ENCODE results near the gene ULK1.

The ULK1 gene

GRCh38 chr12:131849700-131850553 is 44.5 kb upstream of the ULK1 start:
- Histone ChIP-seq H3K27ac (ENCODE audit: poor library complexity, severe bottlenecking) (no peak overlapping the region), H3K36me3 (ENCODE audit: low read depth) (peaks cover 8% of the 10 kb centered on the region; the same call in 1 of the 2 replicates), H3K27me3 (ENCODE audit: insufficient read depth, poor library complexity, severe bottlenecking) (no peaks in the 10 kb centered on the region), H3K4me1 (ENCODE audit: insufficient read depth, poor library complexity, severe bottlenecking) (no peaks in the 10 kb centered on the region), H3K4me3 (ENCODE audit: severe bottlenecking) (no peak overlapping the region), H3K9me3 (ENCODE audit: severe bottlenecking) (no peaks in the 10 kb centered on the region)
- ATAC-seq (ENCODE audit: low read depth) (no peak), DNase-seq (ENCODE audit: low spot score) (no peak)
- TF ChIP-seq, protein P1, sequence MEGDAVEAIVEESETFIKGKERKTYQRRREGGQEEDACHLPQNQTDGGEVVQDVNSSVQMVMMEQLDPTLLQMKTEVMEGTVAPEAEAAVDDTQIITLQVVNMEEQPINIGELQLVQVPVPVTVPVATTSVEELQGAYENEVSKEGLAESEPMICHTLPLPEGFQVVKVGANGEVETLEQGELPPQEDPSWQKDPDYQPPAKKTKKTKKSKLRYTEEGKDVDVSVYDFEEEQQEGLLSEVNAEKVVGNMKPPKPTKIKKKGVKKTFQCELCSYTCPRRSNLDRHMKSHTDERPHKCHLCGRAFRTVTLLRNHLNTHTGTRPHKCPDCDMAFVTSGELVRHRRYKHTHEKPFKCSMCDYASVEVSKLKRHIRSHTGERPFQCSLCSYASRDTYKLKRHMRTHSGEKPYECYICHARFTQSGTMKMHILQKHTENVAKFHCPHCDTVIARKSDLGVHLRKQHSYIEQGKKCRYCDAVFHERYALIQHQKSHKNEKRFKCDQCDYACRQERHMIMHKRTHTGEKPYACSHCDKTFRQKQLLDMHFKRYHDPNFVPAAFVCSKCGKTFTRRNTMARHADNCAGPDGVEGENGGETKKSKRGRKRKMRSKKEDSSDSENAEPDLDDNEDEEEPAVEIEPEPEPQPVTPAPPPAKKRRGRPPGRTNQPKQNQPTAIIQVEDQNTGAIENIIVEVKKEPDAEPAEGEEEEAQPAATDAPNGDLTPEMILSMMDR (IDR thresholded peaks at IDR 0.05; ENCODE audit: poor library complexity, severe bottlenecking), result no peak

- H3K9me3 ChIP-seq (ENCODE audit: severe bottlenecking), result no peaks in the 10 kb centered on the region
- peaks cover 3% of the 10 kb centered on the region; the same call in 1 of the 2 replicates for H3K36me3 ChIP-seq (ENCODE audit: low read depth)
- TF ChIP-seq, protein P1 (IDR thresholded peaks at IDR 0.05; ENCODE audit: poor library complexity, severe bottlenecking), result peak; percentile 48
- DNase-seq (ENCODE audit: low spot score) (no peak), ATAC-seq (ENCODE audit: low read depth) (peak; percentile 41; the same call in 2 of the 3 replicates)
- H3K27me3 ChIP-seq (ENCODE audit: insufficient read depth, poor library complexity, severe bottlenecking), result no peaks in the 10 kb centered on the region
- no peak overlapping the region for H3K4me3 ChIP-seq (ENCODE audit: severe bottlenecking)
- H3K27ac ChIP-seq (ENCODE audit: poor library complexity, severe bottlenecking), result no peak overlapping the region
- H3K4me1 ChIP-seq (ENCODE audit: insufficient read depth, poor library complexity, severe bottlenecking), result no peaks in the 10 kb centered on the region
Measured at GRCh38 chr12:131850856-131851559, 43.4 kb upstream of the ULK1 start.

DNA sequence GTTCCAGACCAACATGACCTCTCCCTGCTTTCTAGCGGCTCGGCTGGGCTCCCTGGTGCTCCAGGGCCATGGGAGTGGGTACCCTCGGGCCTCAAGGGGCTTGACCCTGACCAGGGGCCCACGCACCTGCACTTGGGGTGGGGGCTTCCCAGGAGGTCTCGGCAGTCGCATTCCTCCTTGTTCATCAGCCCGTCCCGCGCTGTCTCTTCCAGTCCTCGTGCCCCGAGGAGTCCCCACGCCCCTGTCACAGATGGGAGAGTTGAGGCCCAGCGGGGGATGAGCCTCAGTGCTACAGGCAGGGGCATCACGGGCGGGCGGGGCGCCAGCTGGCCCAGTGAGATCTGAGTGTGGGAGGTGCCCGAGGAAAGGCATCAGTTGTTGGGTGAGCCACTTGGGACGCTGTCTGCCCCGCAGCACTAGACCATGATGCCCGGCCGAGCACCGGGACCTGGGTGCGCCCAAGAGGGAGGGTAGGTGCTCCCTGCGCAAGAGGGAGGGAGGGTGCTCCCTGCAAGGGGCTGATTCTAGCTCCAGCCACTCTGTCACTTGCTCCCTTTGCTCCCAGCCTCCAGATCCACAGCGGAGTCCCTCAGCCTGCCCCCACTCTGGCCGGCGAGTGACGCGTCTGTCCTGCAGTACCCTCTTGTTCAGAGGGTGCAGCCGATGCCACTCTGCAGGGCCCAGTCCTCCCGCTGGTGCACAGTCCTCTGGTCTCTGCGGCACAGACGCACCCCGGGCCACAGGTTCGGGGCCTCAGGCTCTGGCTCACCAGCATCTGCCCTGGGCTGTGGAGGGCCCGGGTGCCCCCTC is 42.5 kb upstream of the ULK1 start:
- TF ChIP-seq, protein P1 (IDR thresholded peaks at IDR 0.05; ENCODE audit: poor library complexity, severe bottlenecking), result no peak
- Histone ChIP-seq H3K4me1 (ENCODE audit: insufficient read depth, poor library complexity, severe bottlenecking) (no peaks in the 10 kb centered on the region), H3K4me3 (ENCODE audit: severe bottlenecking) (no peak overlapping the region), H3K27me3 (ENCODE audit: insufficient read depth, poor library complexity, severe bottlenecking) (no peaks in the 10 kb centered on the region), H3K36me3 (ENCODE audit: low read depth) (peaks cover 3% of the 10 kb centered on the region; the same call in 1 of the 2 replicates), H3K9me3 (ENCODE audit: severe bottlenecking) (no peaks in the 10 kb centered on the region), H3K27ac (ENCODE audit: poor library complexity, severe bottlenecking) (no peak overlapping the region)
- ATAC-seq (ENCODE audit: low read depth) (no peak), DNase-seq (ENCODE audit: low spot score) (no peak)

DNA sequence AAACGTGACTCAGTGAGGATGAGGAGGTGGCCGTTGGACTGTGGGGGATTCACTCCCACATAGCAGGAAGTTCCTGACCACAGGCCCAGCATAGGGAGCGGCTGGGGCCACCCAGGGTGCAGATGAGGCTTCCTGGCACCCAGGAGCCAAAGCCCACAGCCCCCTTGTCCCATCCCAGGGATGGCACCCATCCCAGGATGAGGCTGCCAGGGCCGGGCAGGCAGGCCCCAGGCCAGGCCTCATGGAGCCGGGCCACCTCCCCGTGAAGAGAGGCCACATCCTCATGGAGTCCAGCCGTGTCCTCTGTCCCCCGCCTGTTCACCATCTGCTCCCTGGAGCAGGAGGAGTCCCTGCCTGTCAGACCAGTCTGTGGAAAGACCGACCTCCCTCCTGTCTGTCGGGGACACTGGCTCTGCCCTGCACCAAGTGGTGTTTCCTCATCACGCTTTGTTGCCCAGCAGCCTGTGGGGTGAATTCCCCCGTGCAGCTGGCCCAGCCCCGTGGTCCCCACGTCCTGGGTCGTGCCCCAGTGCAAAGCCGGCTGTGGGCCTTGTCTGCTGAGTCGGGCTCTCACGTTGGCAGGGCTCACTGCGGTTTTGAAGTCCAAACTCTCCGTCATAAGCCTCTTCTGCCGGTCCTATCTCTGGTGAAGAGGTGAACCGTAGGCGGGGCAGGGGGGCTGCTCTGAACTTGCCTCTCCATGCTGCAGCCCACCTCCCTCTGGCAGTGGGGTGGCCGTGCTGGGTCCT is 41.7 kb upstream of the ULK1 start:
- no peak overlapping the region for H3K27ac ChIP-seq (ENCODE audit: poor library complexity, severe bottlenecking)
- no peaks in the 10 kb centered on the region for H3K27me3 ChIP-seq (ENCODE audit: insufficient read depth, poor library complexity, severe bottlenecking)
- peaks cover 3% of the 10 kb centered on the region; the same call in 1 of the 2 replicates for H3K36me3 ChIP-seq (ENCODE audit: low read depth)
- H3K4me3 ChIP-seq (ENCODE audit: severe bottlenecking), result no peak overlapping the region
- H3K4me1 ChIP-seq (ENCODE audit: insufficient read depth, poor library complexity, severe bottlenecking), result no peaks in the 10 kb centered on the region
- ATAC-seq (ENCODE audit: low read depth) (no peak), DNase-seq (ENCODE audit: low spot score) (no peak)
- TF ChIP-seq, protein P1 (IDR thresholded peaks at IDR 0.05; ENCODE audit: poor library complexity, severe bottlenecking), result no peak
- no peaks in the 10 kb centered on the region for H3K9me3 ChIP-seq (ENCODE audit: severe bottlenecking)
